HepG2 (cell line): ENCODE data around the gene GPR85. TPM values are rescaled to one million over a fixed set of nuclear protein-coding genes. Genes with fewer than 3 reads are reported as not detected.

Experiments used
- ATAC-seq: fragments of 200-7000 bp; cut with Tn5 transposase; 3 replicates; pipeline ENCODE4 v1.9.1; 2020; ENCODE audit warnings: mild to moderate bottlenecking, moderate library complexity
- BruUV-seq: library from RNA; stranded (reverse); fragments of 400-500 nt; replicated peaks from 2 replicates; lab custom pipeline; 2021; lab: Mats Ljungman, UMichigan
- CTCF ChIA-PET: fragments of 300-600 bp; formaldehyde crosslinking; extraction: SDS; loops from one replicate; lab custom pipeline; 2021; ENCODE audit warnings: low total read pairs, inconsistent platforms, low intra/inter-chr PET ratio; lab: Yijun Ruan, JAX
- POLR2A ChIA-PET: fragments of 350-600 bp; sonication (Branson Sonifier 250); formaldehyde crosslinking; loops from one replicate; lab custom pipeline; 2020; ENCODE audit warnings: antibody characterized with exemption, inconsistent platforms; lab: Yijun Ruan, JAX
- DNase-seq: peaks from one replicate; pipeline ENCODE4 v3.0.0-alpha.2; 2015; ENCODE audit warnings: low spot score
- FAIRE-seq: peaks from 3 replicates; lab custom pipeline; 2011; peaks lifted over from hg19 to GRCh38; lab: Jason Lieb, UNC
- H2AFZ ChIP-seq: one replicate; pipeline ENCODE4 v1.6.1; 2011; ENCODE audit warnings: low read length, inconsistent platforms
- H3K27ac ChIP-seq: fragments of 300-600 bp; 3 replicates; pipeline ENCODE4 v1.8.0; 2011; ENCODE audit warnings: mixed run types, mild to moderate bottlenecking, mixed read lengths, low read length, inconsistent platforms; ENCODE audit not compliant: insufficient read depth; ENCODE audit errors: extremely low read length
- H3K27me3 ChIP-seq, 2 experiments: fragments of 200-600 bp in 1 of 2; 2 replicates in 1 of 2; 3 replicates in 1 of 2; pipeline versions ENCODE4 v1.6.0 to v1.8.0; 2011; ENCODE audit warnings: low read length in 2 of 2, mild to moderate bottlenecking in 2 of 2, moderate library complexity in 2 of 2, inconsistent platforms in 1 of 2; ENCODE audit not compliant: insufficient read depth in 2 of 2, control insufficient read depth in 1 of 2
- H3K36me3 ChIP-seq, 2 experiments: fragments of 200-600 bp in 1 of 2; replicated peaks in 1 of 2; 2 replicates in 1 of 2; 3 replicates in 1 of 2; pipeline versions ENCODE4 v1.5.1 to v1.8.0; 2011; ENCODE audit warnings: low read length in 2 of 2, inconsistent platforms in 1 of 2; ENCODE audit not compliant: insufficient read depth in 2 of 2, control insufficient read depth in 1 of 2
- H3K4me1 ChIP-seq: 2 replicates; pipeline ENCODE4 v1.5.1; 2012; ENCODE audit warnings: low read length, inconsistent platforms; ENCODE audit not compliant: insufficient read depth
- H3K4me2 ChIP-seq: 2 replicates; pipeline ENCODE4 v1.6.0; 2011; ENCODE audit warnings: low read depth, low read length, inconsistent platforms
- H3K4me3 ChIP-seq, 3 experiments: fragments of 200-600 bp in 1 of 3; sonication (generic), shearing (Covaris generic) in 1 of 3; replicated peaks in 1 of 3; 2 replicates each; pipeline ENCODE4 v1.5.1; 2011 to 2016; ENCODE audit warnings: low read length in 3 of 3, inconsistent platforms in 2 of 3, low read depth in 2 of 3, mild to moderate bottlenecking in 2 of 3, control low read depth in 1 of 3, mixed read lengths in 1 of 3; ENCODE audit not compliant: insufficient read depth in 1 of 3
- H3K79me2 ChIP-seq: one replicate; pipeline ENCODE4 v1.6.1; 2011; ENCODE audit warnings: low read length, inconsistent platforms; ENCODE audit not compliant: insufficient read depth
- H3K9ac ChIP-seq: 2 replicates; pipeline ENCODE4 v1.6.0; 2011; ENCODE audit warnings: mild to moderate bottlenecking, low read depth, low read length, inconsistent platforms; ENCODE audit not compliant: insufficient read depth
- H3K9me3 ChIP-seq: 2 replicates; pipeline ENCODE4 v1.5.1; 2012; ENCODE audit warnings: mild to moderate bottlenecking, low read length
- H4K20me1 ChIP-seq: 2 replicates; pipeline ENCODE4 v1.6.0; 2011; ENCODE audit warnings: inconsistent platforms, mild to moderate bottlenecking, low read length, moderate library complexity; ENCODE audit not compliant: insufficient read depth
- ELK4 ChIP-seq: sonication (generic); formaldehyde crosslinking; IDR thresholded peaks from 2 replicates; pipeline ENCODE4 v1.9.0; 2021; ENCODE audit warnings: missing genetic modification reagents, borderline replicate concordance
- FOXP4 ChIP-seq: sonication (generic); formaldehyde crosslinking; IDR thresholded peaks from 2 replicates; pipeline ENCODE4 v1.4.0; 2020; ENCODE audit warnings: missing genetic modification reagents
- KAT2B ChIP-seq: fragments of 150-350 bp; IDR thresholded peaks from 2 replicates; pipeline ENCODE4 v1.6.1; 2014; ENCODE audit warnings: low read depth, low read length, borderline replicate concordance
- NR0B2 ChIP-seq: sonication (generic); formaldehyde crosslinking; IDR thresholded peaks from 2 replicates; pipeline ENCODE4 v1.4.0; 2020; ENCODE audit warnings: mild to moderate bottlenecking, missing genetic modification reagents
- REST ChIP-seq, 2 experiments: IDR thresholded peaks; 2 replicates each; pipeline ENCODE4 v1.6.1; 2011 to 2012; ENCODE audit warnings: low read length in 2 of 2, borderline replicate concordance in 1 of 2, low read depth in 1 of 2, mild to moderate bottlenecking in 1 of 2, moderate library complexity in 1 of 2
- ZHX2 ChIP-seq, 2 experiments: sonication (generic) in 1 of 2; formaldehyde crosslinking in 1 of 2; IDR thresholded peaks; 2 replicates each; pipeline versions ENCODE4 v1.6.1 to v1.9.0; 2014 to 2022; ENCODE audit warnings: antibody characterized with exemption in 1 of 2, borderline replicate concordance in 1 of 2, inconsistent platforms in 1 of 2, low read depth in 1 of 2, missing genetic modification reagents in 1 of 2
- ZNF17 ChIP-seq: sonication (generic); formaldehyde crosslinking; IDR thresholded peaks from 2 replicates; pipeline ENCODE4 v1.5.0; 2020; ENCODE audit warnings: mild to moderate bottlenecking, missing genetic modification reagents
- ZNF251 ChIP-seq: sonication (generic); formaldehyde crosslinking; IDR thresholded peaks from 2 replicates; pipeline ENCODE4 v1.9.0; 2021; ENCODE audit warnings: mild to moderate bottlenecking, missing genetic modification reagents
- WGBS: methylation state at CpG from one replicate; pipeline ENCODE4 v1.1.6; 2017; ENCODE audit warnings: low lambda C conversion rate; 5-methylcytosine and 5-hydroxymethylcytosine counted together
- in situ Hi-C: cut with HindIII; loops from 2 replicates; pipeline ENCODE4 v1.10.0; 2017; ENCODE audit warnings: low pct_unique_long_range_greater_than_20kb; ENCODE audit not compliant: extremely low pct_ligation_motif_present
- intact Hi-C: fragments of 100-400 bp; cut with micrococcal nuclease; formaldehyde crosslinking; loops from one replicate; pipeline ENCODE4 v1.10.0; 2022; ENCODE audit not compliant: unreplicated experiment
- polyA plus RNA-seq, 8 experiments: library from polyadenylated mRNA; depleted of rRNA in 3 of 8; stranded (reverse) in 7 of 8; unstranded in 1 of 8; fragments of >200 nt; fragmentation: Illumina TruSeq in 4 of 8; extraction: Trizol in 4 of 8; gene quantifications; 2 replicates each; pipeline versions ENCODE4 v1.2.1 to v1.2.3, GENCODE V29; 2011 to 2016; ENCODE audit warnings: low read depth in 4 of 8, missing spikeins in 1 of 8, mixed read lengths in 1 of 8; ENCODE audit not compliant: insufficient read depth in 1 of 8
- total RNA-seq, 5 experiments: library from RNA; depleted of rRNA; stranded (reverse); fragments of >200 nt; fragmentation: Illumina TruSeq; extraction: Trizol; gene quantifications; 2 replicates each; pipeline ENCODE4 v1.2.3, GENCODE V29; 2016; ENCODE audit warnings: low read depth in 1 of 5

The GPR85 gene
- total and polyA plus RNA-seq, 2 of the 13 experiments (the other 11 are each of a cell fraction or from before 2014, with no cell fraction given): not detected

- Histone ChIP-seq H3K4me2 (no peak overlapping the region), H3K27ac (no peak overlapping the region), H3K9ac (no peak overlapping the region), H3K9me3 (no peaks in the 10 kb centered on the region), H3K4me1 (no peaks in the 10 kb centered on the region), H3K36me3 (no peaks in the 10 kb centered on the region), H4K20me1 (no peaks in the 10 kb centered on the region), H3K4me3 (no peak overlapping the region)
- POLR2A ChIA-PET: no interaction called here
- DNase-seq (no peak), FAIRE-seq (no peak), ATAC-seq (no peak)
- intact Hi-C loops: no loop called here
- no TSS peak for BruUV-seq
- 3% methylated on average over 3 of the region's 3 CpGs for WGBS
- CTCF ChIA-PET: no interaction called here
- in situ Hi-C loops: no loop called here
- TF ChIP-seq REST (IDR thresholded peaks at IDR 0.05; ENCODE audit: borderline replicate concordance in 1 of 2, low read depth in 1 of 2, low read length in 2 of 2): no peak
- TF ChIP-seq NR0B2 (CRISPR knock-in tag): no peak
- no peak for TF ChIP-seq ZNF17
- no peak for TF ChIP-seq FOXP4 (CRISPR knock-in tag)
- TF ChIP-seq ZHX2 (IDR thresholded peaks at IDR 0.05; ENCODE audit: low read depth): no peak
- no peak for TF ChIP-seq ZHX2 (CRISPR knock-in tag; IDR thresholded peaks at IDR 0.05; ENCODE audit: borderline replicate concordance)
- no peak for TF ChIP-seq KAT2B
- no peak for TF ChIP-seq ZNF251 (CRISPR knock-in tag)
- no peak for TF ChIP-seq ELK4 (CRISPR knock-in tag)
- TF ChIP-seq, all 625 proteins: peak for 0
- Histone ChIP-seq H2AFZ (no peak overlapping the region), H3K27me3 (no peaks in the 10 kb centered on the region), H3K79me2 (no peaks in the 10 kb centered on the region)
These were observed 12.8 kb upstream of the GPR85 start for GRCh38 chr7:113099284-113099919.
